ENCODE results near the gene CLSTN2.

CLSTN2 gene

GRCh38 chr3:140246578-140246977, 311.6 kb downstream of the CLSTN2 start:
- TF ChIP-seq, protein P1, sequence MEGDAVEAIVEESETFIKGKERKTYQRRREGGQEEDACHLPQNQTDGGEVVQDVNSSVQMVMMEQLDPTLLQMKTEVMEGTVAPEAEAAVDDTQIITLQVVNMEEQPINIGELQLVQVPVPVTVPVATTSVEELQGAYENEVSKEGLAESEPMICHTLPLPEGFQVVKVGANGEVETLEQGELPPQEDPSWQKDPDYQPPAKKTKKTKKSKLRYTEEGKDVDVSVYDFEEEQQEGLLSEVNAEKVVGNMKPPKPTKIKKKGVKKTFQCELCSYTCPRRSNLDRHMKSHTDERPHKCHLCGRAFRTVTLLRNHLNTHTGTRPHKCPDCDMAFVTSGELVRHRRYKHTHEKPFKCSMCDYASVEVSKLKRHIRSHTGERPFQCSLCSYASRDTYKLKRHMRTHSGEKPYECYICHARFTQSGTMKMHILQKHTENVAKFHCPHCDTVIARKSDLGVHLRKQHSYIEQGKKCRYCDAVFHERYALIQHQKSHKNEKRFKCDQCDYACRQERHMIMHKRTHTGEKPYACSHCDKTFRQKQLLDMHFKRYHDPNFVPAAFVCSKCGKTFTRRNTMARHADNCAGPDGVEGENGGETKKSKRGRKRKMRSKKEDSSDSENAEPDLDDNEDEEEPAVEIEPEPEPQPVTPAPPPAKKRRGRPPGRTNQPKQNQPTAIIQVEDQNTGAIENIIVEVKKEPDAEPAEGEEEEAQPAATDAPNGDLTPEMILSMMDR (IDR thresholded peaks at IDR 0.05; ENCODE audit: low read depth, low read length, poor library complexity, severe bottlenecking): no peak
- no peak for TF ChIP-seq EZH2phosphoT487 (IDR thresholded peaks at IDR 0.05; ENCODE audit: borderline replicate concordance, low read length)
- H3K79me2 ChIP-seq (ENCODE audit: control insufficient read depth, low read length): no peaks in the 10 kb centered on the region
- H3K4me2 ChIP-seq (ENCODE audit: low read length): no peak overlapping the region
- H4K20me1 ChIP-seq (ENCODE audit: control insufficient read depth, insufficient read depth, low read depth, low read length): no peaks in the 10 kb centered on the region
- no peaks in the 10 kb centered on the region for H3K36me3 ChIP-seq (ENCODE audit: control insufficient read depth, low read length)
- H3K9me3 ChIP-seq (ENCODE audit: control insufficient read depth, insufficient read depth, low read length): no peaks in the 10 kb centered on the region
- no peaks in the 10 kb centered on the region for H3K9me2 ChIP-seq (replicated peaks; ENCODE audit: control insufficient read depth, low read length)
- no peaks in the 10 kb centered on the region for H3F3A ChIP-seq (ENCODE audit: control insufficient read depth, insufficient read depth)
- no peak overlapping the region for H3K27ac ChIP-seq (ENCODE audit: low read depth, low read length)
- no peaks in the 10 kb centered on the region for H3K4me1 ChIP-seq (ENCODE audit: control insufficient read depth, low read length)
- no peaks in the 10 kb centered on the region for H3K27me3 ChIP-seq (ENCODE audit: control insufficient read depth, low read length)
- H3K4me3 ChIP-seq (ENCODE audit: low read length): no peak overlapping the region

DNA sequence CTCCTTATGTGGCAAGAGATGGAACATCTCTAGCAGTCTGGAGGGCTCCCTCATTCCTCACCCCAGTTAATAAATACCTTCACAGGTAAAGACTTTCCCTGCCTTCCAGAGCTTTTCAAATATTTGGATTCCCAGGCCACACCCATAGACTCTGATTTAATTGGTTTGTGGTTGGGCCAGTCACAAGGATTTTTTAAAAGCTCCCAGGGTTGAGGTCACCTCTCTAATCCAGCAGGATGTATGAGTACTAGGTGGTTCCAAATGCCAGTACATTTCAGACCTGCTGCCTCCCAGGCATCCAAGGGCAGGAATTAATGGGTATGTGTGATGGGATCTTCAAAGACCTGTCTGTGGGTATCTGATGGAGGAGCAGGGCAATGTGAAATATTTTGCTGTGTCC, 312.8 kb downstream of the CLSTN2 start:
- Histone ChIP-seq H3K79me2 (ENCODE audit: control insufficient read depth, low read length) (no peaks in the 10 kb centered on the region), H3K4me1 (ENCODE audit: control insufficient read depth, low read length) (no peaks in the 10 kb centered on the region)
- no peak for TF ChIP-seq EZH2phosphoT487 (IDR thresholded peaks at IDR 0.05; ENCODE audit: borderline replicate concordance, low read length)
- TF ChIP-seq, protein P1 (IDR thresholded peaks at IDR 0.05; ENCODE audit: low read depth, low read length, poor library complexity, severe bottlenecking): no peak

DNA sequence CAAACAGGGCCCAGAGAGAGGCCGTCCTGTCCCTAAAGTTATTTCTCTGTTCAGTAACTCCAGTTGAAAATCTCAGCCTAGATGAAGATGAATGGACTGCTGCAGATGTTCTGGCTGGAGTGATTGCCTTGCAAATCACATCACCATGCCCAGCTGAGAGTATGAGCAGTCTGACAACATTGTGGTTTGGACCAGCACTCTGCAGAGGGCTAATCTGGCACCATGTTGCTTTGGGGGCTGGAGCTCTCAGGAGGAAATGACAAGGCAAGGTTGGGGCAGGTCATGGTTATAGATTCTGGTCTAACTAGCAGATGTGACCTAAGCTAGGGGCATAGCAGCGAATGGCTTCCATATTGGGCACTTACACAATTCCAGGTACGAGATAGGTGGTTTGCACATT, 314.2 kb downstream of the CLSTN2 start:
- no peaks in the 10 kb centered on the region for H3K4me1 ChIP-seq (ENCODE audit: control insufficient read depth, low read length)
- H3F3A ChIP-seq (ENCODE audit: control insufficient read depth, insufficient read depth): no peaks in the 10 kb centered on the region
- H3K79me2 ChIP-seq (ENCODE audit: control insufficient read depth, low read length): no peaks in the 10 kb centered on the region
- no peaks in the 10 kb centered on the region for H3K9me3 ChIP-seq (ENCODE audit: control insufficient read depth, insufficient read depth, low read length)
- TF ChIP-seq, protein P1 (IDR thresholded peaks at IDR 0.05; ENCODE audit: low read depth, low read length, poor library complexity, severe bottlenecking): no peak
- TF ChIP-seq EZH2phosphoT487 (IDR thresholded peaks at IDR 0.05; ENCODE audit: borderline replicate concordance, low read length): no peak
- H3K27ac ChIP-seq (ENCODE audit: low read depth, low read length): no peak overlapping the region
- no peaks in the 10 kb centered on the region for H3K36me3 ChIP-seq (ENCODE audit: control insufficient read depth, low read length)
- no peaks in the 10 kb centered on the region for H4K20me1 ChIP-seq (ENCODE audit: control insufficient read depth, insufficient read depth, low read depth, low read length)
- H3K4me2 ChIP-seq (ENCODE audit: low read length): no peak overlapping the region
- no peak overlapping the region for H3K4me3 ChIP-seq (ENCODE audit: low read length)
- no peaks in the 10 kb centered on the region for H3K27me3 ChIP-seq (ENCODE audit: control insufficient read depth, low read length)
- H3K9me2 ChIP-seq (replicated peaks; ENCODE audit: control insufficient read depth, low read length): no peaks in the 10 kb centered on the region

More for the DNA sequence above, 312.8 kb downstream of the CLSTN2 start:
- Histone ChIP-seq H3K4me2 (ENCODE audit: low read length) (no peak overlapping the region), H3K36me3 (ENCODE audit: control insufficient read depth, low read length) (no peaks in the 10 kb centered on the region), H3K9me2 (replicated peaks; ENCODE audit: control insufficient read depth, low read length) (no peaks in the 10 kb centered on the region), H3K27me3 (ENCODE audit: control insufficient read depth, low read length) (no peaks in the 10 kb centered on the region), H3F3A (ENCODE audit: control insufficient read depth, insufficient read depth) (no peaks in the 10 kb centered on the region), H4K20me1 (ENCODE audit: control insufficient read depth, insufficient read depth, low read depth, low read length) (no peaks in the 10 kb centered on the region), H3K27ac (ENCODE audit: low read depth, low read length) (no peak overlapping the region), H3K4me3 (ENCODE audit: low read length) (no peak overlapping the region), H3K9me3 (ENCODE audit: control insufficient read depth, insufficient read depth, low read length) (no peaks in the 10 kb centered on the region)

Data from DOHH2 (cell line).